Sigmoid colon (tissue), 7 donors: Measurements from ENCODE around the gene FKBP9. TPM values are rescaled to one million over a fixed set of nuclear protein-coding genes. Genes with fewer than 3 reads are reported as not detected.
"Not testable (repeated sequence)": the region's sequence is repeated elsewhere in the genome, so short reads cannot be mapped to it uniquely, and the experiment has no call there.

Source experiments
- DNase-seq: peaks from one replicate; pipeline ENCODE4 v3.0.0-alpha.2; 2019
- H3K27ac ChIP-seq, 4 donors: fragments of 200-600 bp; sonication (generic); one replicate each; pipeline ENCODE4 v1.5.1; 2016 to 2019; ENCODE audit warnings: mild to moderate bottlenecking in 1 of 4
- H3K27me3 ChIP-seq, 3 donors: fragments of 200-600 bp; sonication (generic); one replicate each; pipeline ENCODE4 v1.5.1; 2019; ENCODE audit warnings: mild to moderate bottlenecking in 1 of 3
- H3K36me3 ChIP-seq, 4 donors: fragments of 200-600 bp; sonication (generic); one replicate each; pipeline ENCODE4 v1.5.1; 2016 to 2019
- H3K4me1 ChIP-seq, 4 donors: fragments of 200-600 bp; sonication (generic); one replicate each; pipeline ENCODE4 v1.5.1; 2017 to 2019
- H3K4me3 ChIP-seq, 4 donors: fragments of 200-600 bp; sonication (generic); one replicate each; pipeline ENCODE4 v1.5.1; 2017 to 2019; ENCODE audit warnings: mild to moderate bottlenecking in 2 of 4, moderate library complexity in 1 of 4
- H3K9me3 ChIP-seq, 4 donors: fragments of 200-600 bp in 3 of 4; sonication (generic) in 3 of 4; one replicate each; pipeline versions ENCODE4 v1.5.1 to v1.6.1; 2013 to 2019
- CTCF ChIP-seq, 4 experiments: fragments of 450-650 bp in 3 of 4; fragments of 200-600 bp in 1 of 4; IDR thresholded peaks; one replicate each; pipeline ENCODE4 v1.5.1; 2016 to 2019; ENCODE audit warnings: antibody characterized with exemption in 4 of 4, mild to moderate bottlenecking in 3 of 4, moderate library complexity in 2 of 4
- EP300 ChIP-seq, 4 donors: sonication (generic); formaldehyde crosslinking; IDR thresholded peaks; one replicate each; pipeline ENCODE4 v1.6.1; 2017; ENCODE audit warnings: antibody characterized with exemption in 4 of 4
- POLR2A ChIP-seq, 2 donors: fragments of 450-650 bp; IDR thresholded peaks; one replicate each; pipeline ENCODE4 v1.6.1; 2016; ENCODE audit warnings: antibody characterized with exemption in 2 of 2, mild to moderate bottlenecking in 2 of 2, moderate library complexity in 2 of 2
- POLR2AphosphoS5 ChIP-seq, 4 donors: sonication (generic); formaldehyde crosslinking; IDR thresholded peaks; one replicate each; pipeline ENCODE4 v1.6.1; 2017; ENCODE audit warnings: antibody characterized with exemption in 4 of 4
- WGBS, 2 donors: extraction: QIAGEN DNeasy Blood & Tissue Kit; methylation state at CpG; one replicate each; pipeline ENCODE4 v1.1.7; 2013; 5-methylcytosine and 5-hydroxymethylcytosine counted together
- intact Hi-C: fragments of 100-400 bp; cut with DNase I; formaldehyde crosslinking; loops from one replicate; pipeline ENCODE4 v1.15.1; 2023
- polyA plus RNA-seq, 3 donors: library from polyadenylated mRNA; stranded (reverse); fragments of 200-250 nt; gene quantifications; one replicate each; pipeline ENCODE4 v1.2.3, GENCODE V29; 2013
- total RNA-seq, 4 donors: library from RNA; depleted of rRNA; stranded (reverse); fragments of >200 nt; gene quantifications; one replicate each; pipeline ENCODE4 v1.1.0, GENCODE V29; 2016
- donor health status: healthy with polysubstance abuse.
- donor health status: Bipolar disorder and iron deficiency.
- donor health status: healthy.

The FKBP9 gene
- total and polyA plus RNA-seq, 7 donors = 12.3 to 161 (median 79.6) TPM

- H3K36me3 ChIP-seq, intact Hi-C loops, H3K9me3 ChIP-seq, DNase-seq, H3K27me3 ChIP-seq: not testable (repeated sequence)
- WGBS, 2 donors = 29 to 62% methylated on average over 3 of the region's 4 CpGs
- H3K4me1 ChIP-seq = peaks cover 0 to 18% (median 11%) of the 10 kb centered on the region in 4 donors
- H3K27ac ChIP-seq = peak overlapping the region; percentile 71 to 86 (median 77)
- H3K4me3 ChIP-seq = peak overlapping the region in 3 of 4 donors; percentile 9 to 31 (median 25)
Measured at GRCh38 chr7:32997956-32998355, 40.7 kb downstream of the FKBP9 start.

- DNase-seq = peak; percentile 88
- H3K27me3 ChIP-seq, H3K36me3 ChIP-seq, intact Hi-C loops, H3K9me3 ChIP-seq: not testable (repeated sequence)
- peak overlapping the region in 3 of 4 donors; percentile 9 to 31 (median 25) for H3K4me3 ChIP-seq
- H3K4me1 ChIP-seq = peaks cover 0 to 18% (median 11%) of the 10 kb centered on the region in 4 donors
- 5 to 11% methylated on average over 14 of the region's 14 CpGs for WGBS, 2 donors
- peak overlapping the region; percentile 71 to 86 (median 77) for H3K27ac ChIP-seq
- peak in 3 of 4 donors; percentile 31 to 63 (median 42) for TF ChIP-seq POLR2AphosphoS5 (IDR thresholded peaks at IDR 0.05)
Measured at GRCh38 chr7:32998361-32999171, 41.3 kb downstream of the FKBP9 start.

GRCh38 chr7:32999380-32999779, 42.1 kb downstream of the FKBP9 start:
- WGBS, 2 donors = 17 to 47% methylated on average over 4 of the region's 4 CpGs
- H3K9me3 ChIP-seq, intact Hi-C loops, H3K27me3 ChIP-seq, DNase-seq, H3K36me3 ChIP-seq, H3K4me3 ChIP-seq: not testable (repeated sequence)
- Histone ChIP-seq H3K27ac (peak overlapping the region; percentile 71 to 86 (median 77)), H3K4me1 (peaks cover 0 to 18% (median 11%) of the 10 kb centered on the region in 4 donors)

GRCh38 chr7:33003111-33003510, 45.9 kb downstream of the FKBP9 start:
- H3K4me3 ChIP-seq, H3K27me3 ChIP-seq, H3K9me3 ChIP-seq, intact Hi-C loops, H3K27ac ChIP-seq, DNase-seq: not testable (repeated sequence)
- Histone ChIP-seq H3K36me3 (peaks cover 0 to 22% (median 0%) of the 10 kb centered on the region in 4 donors), H3K4me1 (peaks cover 0 to 11% (median 7%) of the 10 kb centered on the region in 4 donors)

GRCh38 chr7:33004104-33004616, 46.9 kb downstream of the FKBP9 start:
- H3K27me3 ChIP-seq, H3K4me1 ChIP-seq, H3K4me3 ChIP-seq, H3K27ac ChIP-seq, H3K9me3 ChIP-seq, DNase-seq, intact Hi-C loops: not testable (repeated sequence)
- peaks cover 0 to 22% (median 0%) of the 10 kb centered on the region in 4 donors for H3K36me3 ChIP-seq
- 93 to 94% methylated on average over 10 of the region's 10 CpGs for WGBS, 2 donors

- H3K27me3 ChIP-seq, H3K27ac ChIP-seq, DNase-seq, H3K4me1 ChIP-seq, H3K4me3 ChIP-seq, intact Hi-C loops, H3K9me3 ChIP-seq: not testable (repeated sequence)
- H3K36me3 ChIP-seq = peaks cover 0 to 22% (median 0%) of the 10 kb centered on the region in 4 donors
- 94 to 95% methylated on average over 8 of the region's 8 CpGs for WGBS, 2 donors
Measured at GRCh38 chr7:33005193-33005592, 48.0 kb downstream of the FKBP9 start.

- H3K4me3 ChIP-seq, H3K4me1 ChIP-seq, DNase-seq, intact Hi-C loops, H3K27ac ChIP-seq, H3K27me3 ChIP-seq, H3K9me3 ChIP-seq: not testable (repeated sequence)
- H3K36me3 ChIP-seq = peaks cover 0 to 22% (median 0%) of the 10 kb centered on the region in 4 donors
- 96 to 98% methylated on average over 4 of the region's 4 CpGs for WGBS, 2 donors
Measured at GRCh38 chr7:33005690-33006089, 48.5 kb downstream of the FKBP9 start.

- WGBS, 2 donors = 92 to 97% methylated on average over 2 of the region's 2 CpGs
Measured at GRCh38 chr7:33009734-33010133, 52.5 kb downstream of the FKBP9 start.

More at GRCh38 chr7:33009734-33010133, 52.5 kb downstream of the FKBP9 start:
- Histone ChIP-seq H3K36me3 (peaks cover 0 to 35% (median 4%) of the 10 kb centered on the region in 4 donors), H3K9me3 (no peaks in the 10 kb centered on the region), H3K27ac (no peak overlapping the region), H3K27me3 (no peaks in the 10 kb centered on the region), H3K4me3 (no peak overlapping the region), H3K4me1 (no peaks in the 10 kb centered on the region)
- no peak for TF ChIP-seq POLR2A (IDR thresholded peaks at IDR 0.05)
- TF ChIP-seq POLR2AphosphoS5 (IDR thresholded peaks at IDR 0.05) = no peak
- TF ChIP-seq CTCF (IDR thresholded peaks at IDR 0.05) = no peak
- TF ChIP-seq EP300 (IDR thresholded peaks at IDR 0.05) = no peak
- no peak for DNase-seq
- intact Hi-C loops = no loop called here
